Neutrophil (primary cell): Measurements from ENCODE around the gene ARHGAP8.

Experiments used
- H3K27ac ChIP-seq: fragments of 200-600 bp; sonication (generic); 2 replicates; pipeline ENCODE4 v1.5.1; 2016; ENCODE audit warnings: mild to moderate bottlenecking, moderate library complexity
- H3K27me3 ChIP-seq: fragments of 200-600 bp; sonication (generic); 2 replicates; pipeline ENCODE4 v1.6.0; 2016; ENCODE audit warnings: mild to moderate bottlenecking
- H3K36me3 ChIP-seq: fragments of 200-600 bp; sonication (generic); 2 replicates; pipeline ENCODE4 v1.5.1; 2017
- H3K4me1 ChIP-seq, 2 experiments: fragments of 200-600 bp in 1 of 2; sonication (generic) in 1 of 2; 1 replicate in 1 of 2; 2 replicates in 1 of 2; pipeline versions ENCODE4 v1.5.1 to v1.6.1; 2013 to 2016; ENCODE audit warnings: low read depth in 1 of 2, low read length in 1 of 2, mild to moderate bottlenecking in 1 of 2, moderate library complexity in 1 of 2; ENCODE audit not compliant: control insufficient read depth in 1 of 2, insufficient read depth in 1 of 2
- H3K4me3 ChIP-seq, 2 experiments: fragments of 200-600 bp in 1 of 2; sonication (generic) in 1 of 2; 1 replicate in 1 of 2; 2 replicates in 1 of 2; pipeline ENCODE4 v1.5.1; 2013 to 2016; ENCODE audit warnings: low read depth in 1 of 2, low read length in 1 of 2, mild to moderate bottlenecking in 1 of 2, moderate library complexity in 1 of 2
- H3K9me3 ChIP-seq: fragments of 200-600 bp; sonication (generic); 2 replicates; pipeline ENCODE4 v1.5.1; 2016
- TF ChIP-seq, protein P1 (sequence below): fragments of 200-600 bp; sonication (generic); IDR thresholded peaks from 2 replicates; pipeline ENCODE4 v1.5.1; 2016; ENCODE audit warnings: antibody characterized with exemption

Gene ARHGAP8

DNA sequence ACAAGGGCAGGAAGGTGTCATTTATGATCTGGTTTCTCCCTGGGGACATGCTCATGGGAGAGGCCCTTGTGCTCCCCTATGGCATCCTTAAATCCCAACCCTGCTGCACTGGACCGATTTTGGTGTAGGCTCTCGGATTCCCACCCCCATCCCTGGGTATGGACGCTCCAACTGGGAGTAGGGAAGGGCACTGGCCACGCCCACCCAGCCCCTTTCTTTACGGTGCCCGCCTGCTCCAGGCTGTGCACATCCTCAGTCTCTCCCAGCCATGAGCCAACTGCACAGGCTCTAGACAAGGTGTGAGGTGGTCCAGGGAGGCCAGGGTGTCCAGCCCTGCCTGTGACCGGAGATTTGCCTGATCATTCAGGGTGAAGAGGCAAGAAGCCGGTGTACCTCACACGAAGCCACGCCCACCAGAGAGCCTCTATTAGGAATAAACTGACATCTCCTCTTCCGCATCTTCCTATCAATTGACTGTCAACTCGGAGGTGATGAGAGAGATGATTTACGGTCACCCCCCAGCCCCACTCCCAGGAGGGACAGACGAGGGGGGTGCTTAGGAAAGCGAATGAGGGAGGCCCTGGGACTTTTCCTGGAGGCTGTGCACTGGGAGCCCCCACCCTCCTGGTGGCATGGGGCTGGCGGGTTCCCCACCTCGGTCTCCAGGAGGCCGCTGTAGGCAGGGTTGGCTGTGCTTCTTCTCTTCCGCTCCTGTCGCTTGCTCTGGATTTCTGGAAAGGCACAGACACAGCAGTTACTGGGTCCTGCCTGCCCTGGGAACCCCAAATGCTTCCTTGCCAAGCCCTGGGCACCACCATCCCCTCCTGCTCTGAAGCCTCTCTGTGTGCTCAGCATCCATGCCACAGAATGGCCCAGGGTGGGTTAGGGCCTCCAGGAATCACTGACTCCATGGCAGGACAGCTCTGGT is 140.7 kb downstream of the ARHGAP8 start:
- H3K36me3 ChIP-seq: no peaks in the 10 kb centered on the region
- H3K4me1 ChIP-seq: no peaks in the 10 kb centered on the region
- H3K4me3 ChIP-seq: no peak overlapping the region
- TF ChIP-seq, protein P1, sequence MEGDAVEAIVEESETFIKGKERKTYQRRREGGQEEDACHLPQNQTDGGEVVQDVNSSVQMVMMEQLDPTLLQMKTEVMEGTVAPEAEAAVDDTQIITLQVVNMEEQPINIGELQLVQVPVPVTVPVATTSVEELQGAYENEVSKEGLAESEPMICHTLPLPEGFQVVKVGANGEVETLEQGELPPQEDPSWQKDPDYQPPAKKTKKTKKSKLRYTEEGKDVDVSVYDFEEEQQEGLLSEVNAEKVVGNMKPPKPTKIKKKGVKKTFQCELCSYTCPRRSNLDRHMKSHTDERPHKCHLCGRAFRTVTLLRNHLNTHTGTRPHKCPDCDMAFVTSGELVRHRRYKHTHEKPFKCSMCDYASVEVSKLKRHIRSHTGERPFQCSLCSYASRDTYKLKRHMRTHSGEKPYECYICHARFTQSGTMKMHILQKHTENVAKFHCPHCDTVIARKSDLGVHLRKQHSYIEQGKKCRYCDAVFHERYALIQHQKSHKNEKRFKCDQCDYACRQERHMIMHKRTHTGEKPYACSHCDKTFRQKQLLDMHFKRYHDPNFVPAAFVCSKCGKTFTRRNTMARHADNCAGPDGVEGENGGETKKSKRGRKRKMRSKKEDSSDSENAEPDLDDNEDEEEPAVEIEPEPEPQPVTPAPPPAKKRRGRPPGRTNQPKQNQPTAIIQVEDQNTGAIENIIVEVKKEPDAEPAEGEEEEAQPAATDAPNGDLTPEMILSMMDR: no peak
- H3K27me3 ChIP-seq: no peaks in the 10 kb centered on the region
- no peak overlapping the region for H3K27ac ChIP-seq
- no peaks in the 10 kb centered on the region for H3K9me3 ChIP-seq

DNA sequence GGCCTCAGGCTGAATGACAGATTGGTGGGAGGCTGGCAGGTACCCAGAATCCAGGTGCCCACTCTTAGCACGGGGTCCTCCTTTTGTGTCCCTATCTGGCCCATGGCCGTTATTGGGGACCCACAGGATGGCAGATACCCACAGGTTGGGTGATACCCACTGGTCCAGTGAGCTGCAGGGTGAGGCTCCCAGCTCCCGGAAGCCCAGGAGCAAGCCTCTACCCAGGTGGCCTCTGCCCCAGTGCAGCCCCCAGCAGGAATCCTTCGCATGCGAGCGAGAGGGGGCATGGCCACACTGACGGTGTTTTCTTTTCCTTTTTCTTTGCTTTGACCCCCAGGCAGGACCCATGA is 141.3 kb downstream of the ARHGAP8 start:
- Histone ChIP-seq H3K27me3 (no peaks in the 10 kb centered on the region), H3K9me3 (no peaks in the 10 kb centered on the region), H3K4me1 (no peaks in the 10 kb centered on the region), H3K36me3 (no peaks in the 10 kb centered on the region), H3K4me3 (no peak overlapping the region), H3K27ac (no peak overlapping the region)
- TF ChIP-seq, protein P1: no peak

DNA sequence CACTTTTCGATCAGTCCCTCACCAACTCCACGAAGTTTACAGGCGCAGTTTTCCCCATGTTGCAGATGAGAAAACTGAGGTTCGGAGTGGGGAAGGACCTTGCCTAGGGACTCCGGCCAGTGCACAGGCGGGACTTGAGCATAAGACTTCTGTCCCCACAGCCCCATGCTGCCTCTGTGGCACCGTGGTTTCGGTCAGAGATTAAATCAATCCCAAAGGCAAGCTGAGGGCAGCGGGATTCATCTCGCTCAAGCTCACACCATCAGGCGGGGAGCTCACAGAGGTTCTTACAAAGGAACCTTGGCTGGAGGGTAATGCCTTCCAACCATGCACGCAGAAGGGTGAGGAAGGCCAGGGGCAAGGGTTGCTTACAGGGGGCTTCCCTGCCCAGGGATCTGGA is 141.9 kb downstream of the ARHGAP8 start:
- Histone ChIP-seq H3K4me3 (no peak overlapping the region), H3K4me1 (no peaks in the 10 kb centered on the region), H3K27ac (no peak overlapping the region), H3K9me3 (no peaks in the 10 kb centered on the region), H3K36me3 (no peaks in the 10 kb centered on the region), H3K27me3 (no peaks in the 10 kb centered on the region)
- TF ChIP-seq, protein P1: no peak

DNA sequence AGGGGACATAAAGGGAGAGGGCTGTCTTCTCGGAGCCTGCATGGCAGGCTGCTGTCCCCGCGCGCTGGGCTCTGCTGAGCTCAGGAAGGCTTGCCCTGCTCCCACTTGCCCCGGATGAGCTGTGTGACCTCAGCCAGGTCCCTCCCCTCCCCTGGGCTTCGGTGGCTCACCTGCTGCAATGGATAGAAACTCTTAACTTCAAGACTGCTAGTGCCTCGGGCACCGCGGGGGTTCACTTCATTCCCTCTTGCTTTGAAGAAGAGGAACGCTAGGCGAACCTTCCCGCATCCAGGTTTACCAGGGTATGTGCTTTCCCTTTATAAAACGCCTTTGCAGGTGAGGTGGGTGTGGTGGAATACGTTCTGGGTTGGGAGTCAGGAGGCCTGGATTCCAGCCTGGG is 142.4 kb downstream of the ARHGAP8 start:
- Histone ChIP-seq H3K4me3 (no peak overlapping the region), H3K27ac (no peak overlapping the region), H3K4me1 (no peaks in the 10 kb centered on the region), H3K36me3 (no peaks in the 10 kb centered on the region), H3K9me3 (no peaks in the 10 kb centered on the region), H3K27me3 (no peaks in the 10 kb centered on the region)
- TF ChIP-seq, protein P1: no peak

DNA sequence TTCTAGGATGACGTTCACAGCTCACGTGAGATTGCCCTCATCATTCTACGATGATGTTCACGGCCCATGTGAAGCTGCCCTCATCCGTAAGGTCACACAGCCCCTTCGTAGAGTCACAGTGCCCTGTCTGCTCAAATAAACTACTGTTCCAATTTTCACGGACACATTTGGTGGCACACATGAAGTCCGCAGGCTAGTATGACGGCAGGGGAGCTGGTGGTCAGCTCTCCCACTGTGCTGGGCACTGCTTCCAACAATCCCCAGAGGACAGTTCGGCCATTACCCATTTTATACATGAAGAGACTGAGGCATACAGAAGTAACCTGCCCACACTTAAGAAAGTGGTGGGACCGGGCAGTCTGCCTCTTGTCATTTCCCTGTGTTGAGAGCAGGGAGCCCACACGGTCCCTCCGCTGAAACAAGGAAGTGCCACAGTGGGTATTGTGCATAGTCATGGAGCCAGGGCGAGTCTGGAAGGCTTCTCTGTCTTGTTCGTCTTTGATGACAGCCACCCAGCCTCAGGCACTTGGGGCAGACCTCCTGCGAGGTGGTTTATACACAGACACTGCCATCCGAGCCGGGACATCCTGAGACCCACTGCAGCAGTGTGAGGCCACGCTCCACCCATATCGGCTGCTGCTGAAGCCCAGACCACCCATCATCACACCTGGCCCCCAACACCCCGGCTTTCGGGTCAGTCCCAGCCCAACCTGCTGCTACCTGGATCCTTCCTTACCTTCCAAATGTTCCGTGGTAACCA is 143.1 kb downstream of the ARHGAP8 start:
- Histone ChIP-seq H3K36me3 (no peaks in the 10 kb centered on the region), H3K27ac (no peak overlapping the region), H3K9me3 (no peaks in the 10 kb centered on the region), H3K4me3 (no peak overlapping the region), H3K27me3 (no peaks in the 10 kb centered on the region), H3K4me1 (no peaks in the 10 kb centered on the region)
- TF ChIP-seq, protein P1: no peak
